GM18508 (cell line): ENCODE data around the gene STK36.

Experiments
- ATAC-seq: cut with Tn5 transposase; IDR thresholded peaks from one replicate; pipeline ENCODE4 v1.9.1; 2021; ENCODE audit warnings: moderate number of reproducible peaks; ENCODE audit not compliant: insufficient read depth, unreplicated experiment

STK36 gene

GRCh38 chr2:218671654-218672566, at the start of gene STK36, which contains the start of gene RNF25:
STK36 (plus strand) TSS chr2:218672086; CDS start chr2:218672830, 744 bp downstream.
RNF25 (minus strand) TSS chr2:218672002; CDS start chr2:218671970, 32 bp downstream.
- no peak for ATAC-seq

- no peak for ATAC-seq
These were observed 49.1 kb upstream of the STK36 start for GRCh38 chr2:218622606-218623365.

- no peak for ATAC-seq
These were observed 48.5 kb upstream of the STK36 start for GRCh38 chr2:218623366-218623705.

GRCh38 chr2:218626369-218626768, 45.5 kb upstream of the STK36 start:
- no peak for ATAC-seq

- no peak for ATAC-seq
These were observed 43.9 kb upstream of the STK36 start for GRCh38 chr2:218627939-218628338.

- no peak for ATAC-seq
These were observed 40.0 kb upstream of the STK36 start for GRCh38 chr2:218631837-218632236.

GRCh38 chr2:218635719-218636118, 36.2 kb upstream of the STK36 start:
- ATAC-seq, result no peak

- ATAC-seq, result no peak
These were observed 33.5 kb upstream of the STK36 start for GRCh38 chr2:218638372-218638771.

GRCh38 chr2:218642121-218642656, 29.7 kb upstream of the STK36 start:
- no peak for ATAC-seq

- ATAC-seq, result no peak
These were observed 29.1 kb upstream of the STK36 start for GRCh38 chr2:218642786-218643185.

GRCh38 chr2:218643751-218644310, 28.1 kb upstream of the STK36 start:
- ATAC-seq, result no peak

GRCh38 chr2:218644721-218645120, 27.2 kb upstream of the STK36 start:
- ATAC-seq, result no peak

GRCh38 chr2:218645126-218645525, 26.8 kb upstream of the STK36 start:
- peak; percentile 68 for ATAC-seq

GRCh38 chr2:218648088-218648786, 23.6 kb upstream of the STK36 start:
- no peak for ATAC-seq

- ATAC-seq, result no peak
These were observed 23.1 kb upstream of the STK36 start for GRCh38 chr2:218648787-218649100.

GRCh38 chr2:218655751-218656150, 16.1 kb upstream of the STK36 start:
- ATAC-seq, result no peak

- no peak for ATAC-seq
These were observed 13.1 kb upstream of the STK36 start for GRCh38 chr2:218658671-218659257.

- ATAC-seq, result peak; percentile 60
These were observed 12.5 kb upstream of the STK36 start, which contains the start of the genes BCS1L and ZNF142 for GRCh38 chr2:218659258-218659987. BCS1L (plus strand) TSS chr2:218659683; CDS start chr2:218660988, 1,305 bp downstream. ZNF142 (minus strand) TSS chr2:218659623; CDS start chr2:218656429, 3,194 bp downstream.

GRCh38 chr2:218659988-218660358, 11.9 kb upstream of the STK36 start:
- no peak for ATAC-seq
